HepG2 (cell line): ENCODE results near the gene FRMD6. TPM values are rescaled to one million over a fixed set of nuclear protein-coding genes. Genes with fewer than 3 reads are reported as not detected.

Experiments
- CAMTA2 ChIP-seq: sonication (generic); formaldehyde crosslinking; IDR thresholded peaks from 2 replicates; pipeline ENCODE4 v1.4.0; 2020; ENCODE audit warnings: mild to moderate bottlenecking, missing genetic modification reagents, borderline replicate concordance
- CHD2 ChIP-seq: IDR thresholded peaks from 2 replicates; pipeline ENCODE4 v1.6.1; 2011; ENCODE audit warnings: low read depth, low read length, improper control_type of control experiment
- ETV5 ChIP-seq: IDR thresholded peaks from 2 replicates; pipeline ENCODE4 v1.6.1; 2018; ENCODE audit warnings: missing biosample characterization, missing genetic modification reagents, inconsistent platforms, borderline replicate concordance
- HNRNPK ChIP-seq: fragments of 200-400 bp; formaldehyde crosslinking; IDR thresholded peaks from 2 replicates; pipeline ENCODE4 v1.6.1; 2018; ENCODE audit warnings: low read length, low read depth, moderate library complexity, mild to moderate bottlenecking; ENCODE audit not compliant: poor library complexity, severe bottlenecking
- KDM5B ChIP-seq: sonication (generic); formaldehyde crosslinking; IDR thresholded peaks from 2 replicates; pipeline ENCODE4 v1.4.0; 2020; ENCODE audit warnings: missing genetic modification reagents, mild to moderate bottlenecking, borderline replicate concordance
- KLF12 ChIP-seq: sonication (generic); formaldehyde crosslinking; IDR thresholded peaks from 2 replicates; pipeline ENCODE4 v1.4.0; 2020; ENCODE audit warnings: missing genetic modification reagents, borderline replicate concordance
- KLF15 ChIP-seq: sonication (generic); formaldehyde crosslinking; IDR thresholded peaks from 2 replicates; pipeline ENCODE4 v1.8.1; 2023; ENCODE audit warnings: borderline replicate concordance, mild to moderate bottlenecking, inconsistent platforms, missing genetic modification reagents, mixed read lengths
- MED13 ChIP-seq: sonication (generic); formaldehyde crosslinking; IDR thresholded peaks from 2 replicates; pipeline ENCODE4 v1.5.0; 2020; ENCODE audit warnings: missing genetic modification reagents
- MYNN ChIP-seq: sonication (generic); formaldehyde crosslinking; IDR thresholded peaks from 2 replicates; pipeline ENCODE4 v1.4.0; 2020; ENCODE audit warnings: mild to moderate bottlenecking, low read depth, missing genetic modification reagents
- PHF8 ChIP-seq: sonication (generic); formaldehyde crosslinking; IDR thresholded peaks from 2 replicates; pipeline ENCODE4 v1.5.0; 2020; ENCODE audit warnings: missing genetic modification reagents
- PPARG ChIP-seq: conservative IDR thresholded peaks from 2 replicates; pipeline ENCODE4 v1.6.1; 2016; ENCODE audit warnings: missing biosample characterization, missing genetic modification reagents
- REST ChIP-seq, 2 experiments: IDR thresholded peaks; 2 replicates each; pipeline ENCODE4 v1.6.1; 2011 to 2012; ENCODE audit warnings: low read length in 2 of 2, borderline replicate concordance in 1 of 2, low read depth in 1 of 2, mild to moderate bottlenecking in 1 of 2, moderate library complexity in 1 of 2
- SP4 ChIP-seq: sonication (generic); formaldehyde crosslinking; IDR thresholded peaks from 2 replicates; pipeline ENCODE4 v1.8.1; 2023; ENCODE audit warnings: mild to moderate bottlenecking, missing genetic modification reagents
- STAG1 ChIP-seq: sonication (generic); formaldehyde crosslinking; IDR thresholded peaks from 2 replicates; pipeline ENCODE4 v1.4.0; 2020; ENCODE audit warnings: missing genetic modification reagents
- ZMAT5 ChIP-seq: sonication (generic); formaldehyde crosslinking; IDR thresholded peaks from 2 replicates; pipeline ENCODE4 v1.5.0; 2020; ENCODE audit warnings: mild to moderate bottlenecking, low read depth, missing genetic modification reagents, borderline replicate concordance
- ZNF18 ChIP-seq: sonication (generic); formaldehyde crosslinking; IDR thresholded peaks from 2 replicates; pipeline ENCODE4 v1.8.0; 2022; ENCODE audit warnings: mild to moderate bottlenecking, missing genetic modification reagents; ENCODE audit not compliant: insufficient replicate concordance
- ZNF281 ChIP-seq: sonication (generic); formaldehyde crosslinking; IDR thresholded peaks from 2 replicates; pipeline ENCODE4 v1.4.0; 2020; ENCODE audit warnings: missing genetic modification reagents, borderline replicate concordance
- ZNF589 ChIP-seq: sonication (generic); formaldehyde crosslinking; conservative IDR thresholded peaks from 2 replicates; pipeline ENCODE4 v1.8.0; 2022; ENCODE audit warnings: mild to moderate bottlenecking, moderate library complexity, missing genetic modification reagents
- ZSCAN12 ChIP-seq: sonication (generic); formaldehyde crosslinking; IDR thresholded peaks from 2 replicates; pipeline ENCODE4 v1.9.0; 2021; ENCODE audit warnings: mild to moderate bottlenecking, missing genetic modification reagents
- polyA plus RNA-seq, 8 experiments: library from polyadenylated mRNA; depleted of rRNA in 3 of 8; stranded (reverse) in 7 of 8; unstranded in 1 of 8; fragments of >200 nt; fragmentation: Illumina TruSeq in 4 of 8; extraction: Trizol in 4 of 8; gene quantifications; 2 replicates each; pipeline versions ENCODE4 v1.2.1 to v1.2.3, GENCODE V29; 2011 to 2016; ENCODE audit warnings: low read depth in 4 of 8, missing spikeins in 1 of 8, mixed read lengths in 1 of 8; ENCODE audit not compliant: insufficient read depth in 1 of 8
- total RNA-seq, 5 experiments: library from RNA; depleted of rRNA; stranded (reverse); fragments of >200 nt; fragmentation: Illumina TruSeq; extraction: Trizol; gene quantifications; 2 replicates each; pipeline ENCODE4 v1.2.3, GENCODE V29; 2016; ENCODE audit warnings: low read depth in 1 of 5

The FRMD6 gene
- total and polyA plus RNA-seq, 2 of the 13 experiments (the other 11 are each of a cell fraction or from before 2014, with no cell fraction given) = 2.4 to 5.4 TPM

GRCh38 chr14:51651388-51652167 is at the start of gene FRMD6 (continued):
- TF ChIP-seq ZNF18 (CRISPR knock-in tag) = peak; percentile 27
- TF ChIP-seq CHD2 = 0 out of 2 replicates have a peak, but pooled peaks have one; percentile 28
- TF ChIP-seq ETV5 (CRISPR knock-in tag) = 0 out of 2 replicates have a peak, but pooled peaks have one; percentile 9
- TF ChIP-seq KLF12 = 0 out of 2 replicates have a peak, but pooled peaks have one; percentile 10
- TF ChIP-seq KLF15 (CRISPR knock-in tag) = peak; percentile 46; the same call in 1 of the 2 replicates
- peak; percentile 11 for TF ChIP-seq HNRNPK
- peak; percentile 30 for TF ChIP-seq STAG1 (CRISPR knock-in tag)
- TF ChIP-seq ZNF589 = no peak
- TF ChIP-seq MYNN (CRISPR knock-in tag) = no peak
- TF ChIP-seq PHF8 (CRISPR knock-in tag) = peak; percentile 64
- peak; percentile 13; the same call in 1 of the 2 replicates for TF ChIP-seq PPARG (CRISPR knock-in tag)
- peak; percentile 37; the same call in 1 of the 2 replicates for TF ChIP-seq MED13 (CRISPR knock-in tag)
- TF ChIP-seq ZSCAN12 (CRISPR knock-in tag) = 0 out of 2 replicates have a peak, but pooled peaks have one; percentile 70
- no peak for TF ChIP-seq CAMTA2 (CRISPR knock-in tag)
- peak; percentile 32; the same call in 1 of the 2 replicates for TF ChIP-seq KDM5B (CRISPR knock-in tag)
- peak in 1 of 2 experiments; percentile 53; a peak in 1 of 4 replicates for TF ChIP-seq REST (IDR thresholded peaks at IDR 0.05; ENCODE audit: borderline replicate concordance in 1 of 2, low read depth in 1 of 2, low read length in 2 of 2)
- TF ChIP-seq ZNF281 (CRISPR knock-in tag) = peak; percentile 38; the same call in 1 of the 2 replicates
- no peak for TF ChIP-seq ZMAT5 (CRISPR knock-in tag)
- 0 out of 2 replicates have a peak, but pooled peaks have one; percentile 41 for TF ChIP-seq SP4 (CRISPR knock-in tag)
